Right atrium auricular region (tissue), 2 donors: ENCODE measurements around the gene EIF2D. TPM values are rescaled to one million over a fixed set of nuclear protein-coding genes. Genes with fewer than 3 reads are reported as not detected.

ENCODE experiments used
- DNase-seq: peaks from one replicate; pipeline ENCODE4 v3.0.0-alpha.2; 2019; ENCODE audit warnings: low spot score
- H3K27ac ChIP-seq, 2 donors: fragments of 200-600 bp; sonication (generic); 1 replicate in 1 of 2; 2 replicates in 1 of 2; pipeline ENCODE4 v1.5.1; 2016 to 2019
- H3K27me3 ChIP-seq, 2 donors: fragments of 200-600 bp; sonication (generic); one replicate each; pipeline versions ENCODE4 v1.5.1 to v1.6.0; 2017 to 2019
- H3K36me3 ChIP-seq: fragments of 200-600 bp; sonication (generic); one replicate; pipeline ENCODE4 v1.5.1; 2016
- H3K4me1 ChIP-seq, 2 donors: fragments of 200-600 bp; sonication (generic); one replicate each; pipeline versions ENCODE4 v1.5.1 to v1.6.0; 2017 to 2019
- H3K4me3 ChIP-seq, 2 donors: fragments of 200-600 bp; sonication (generic); 1 replicate in 1 of 2; 2 replicates in 1 of 2; pipeline ENCODE4 v1.5.1; 2017 to 2019; ENCODE audit warnings: mild to moderate bottlenecking in 1 of 2, moderate library complexity in 1 of 2
- H3K9me3 ChIP-seq, 2 donors: fragments of 200-600 bp; sonication (generic); one replicate each; pipeline ENCODE4 v1.5.1; 2019
- CTCF ChIP-seq, 2 donors: fragments of 200-600 bp; sonication (generic); IDR thresholded peaks; one replicate each; pipeline ENCODE4 v1.5.1; 2019; ENCODE audit warnings: antibody characterized with exemption in 2 of 2
- total RNA-seq, 2 donors: library from RNA; depleted of rRNA; stranded (reverse); fragments of >200 nt; gene quantifications; one replicate each; pipeline ENCODE4 v1.1.0, GENCODE V29; 2016

EIF2D gene
- total RNA-seq, 2 donors from 2014 or later: 21.7 to 30.4 TPM

- no peaks in the 10 kb centered on the region for H3K36me3 ChIP-seq
- no peak for TF ChIP-seq CTCF (IDR thresholded peaks at IDR 0.05)
- no peak for DNase-seq
- H3K4me3 ChIP-seq: no peak overlapping the region
- no peaks in the 10 kb centered on the region for H3K27me3 ChIP-seq
- no peak overlapping the region for H3K27ac ChIP-seq
- H3K4me1 ChIP-seq: peaks cover 0 to 10% of the 10 kb centered on the region in 2 donors
- no peaks in the 10 kb centered on the region for H3K9me3 ChIP-seq
Observed at GRCh38 chr1:206570529-206570928, 41.7 kb downstream of the EIF2D start.

GRCh38 chr1:206569556-206569955 is 42.7 kb downstream of the EIF2D start:
- H3K27ac ChIP-seq: no peak overlapping the region
- no peak for TF ChIP-seq CTCF (IDR thresholded peaks at IDR 0.05)
- no peaks in the 10 kb centered on the region for H3K36me3 ChIP-seq
- no peaks in the 10 kb centered on the region for H3K9me3 ChIP-seq
- no peaks in the 10 kb centered on the region for H3K4me1 ChIP-seq
- no peaks in the 10 kb centered on the region for H3K27me3 ChIP-seq
- no peak for DNase-seq
- H3K4me3 ChIP-seq: no peak overlapping the region

GRCh38 chr1:206568779-206569352 is 43.4 kb downstream of the EIF2D start:
- no peak for TF ChIP-seq CTCF (IDR thresholded peaks at IDR 0.05)
- DNase-seq: no peak
- Histone ChIP-seq H3K9me3 (no peaks in the 10 kb centered on the region), H3K4me3 (no peak overlapping the region), H3K27ac (no peak overlapping the region), H3K4me1 (peaks cover 0 to 7% of the 10 kb centered on the region in 2 donors), H3K27me3 (no peaks in the 10 kb centered on the region), H3K36me3 (no peaks in the 10 kb centered on the region)

- Histone ChIP-seq H3K27me3 (no peaks in the 10 kb centered on the region), H3K4me1 (peaks cover 0 to 13% of the 10 kb centered on the region in 2 donors), H3K27ac (no peak overlapping the region), H3K9me3 (no peaks in the 10 kb centered on the region), H3K36me3 (no peaks in the 10 kb centered on the region), H3K4me3 (no peak overlapping the region)
- DNase-seq: no peak
- no peak for TF ChIP-seq CTCF (IDR thresholded peaks at IDR 0.05)
Observed at GRCh38 chr1:206568256-206568655, 44.0 kb downstream of the EIF2D start.

GRCh38 chr1:206566999-206567398 is 45.3 kb downstream of the EIF2D start:
- TF ChIP-seq CTCF (IDR thresholded peaks at IDR 0.05): no peak
- Histone ChIP-seq H3K27me3 (no peaks in the 10 kb centered on the region), H3K4me3 (no peak overlapping the region), H3K27ac (no peak overlapping the region), H3K36me3 (peaks cover 4% of the 10 kb centered on the region), H3K9me3 (no peaks in the 10 kb centered on the region), H3K4me1 (peaks cover 0 to 15% of the 10 kb centered on the region in 2 donors)
- DNase-seq: no peak

- TF ChIP-seq CTCF (IDR thresholded peaks at IDR 0.05): no peak
- Histone ChIP-seq H3K27ac (no peak overlapping the region), H3K4me3 (no peak overlapping the region), H3K36me3 (peaks cover 5% of the 10 kb centered on the region), H3K4me1 (peaks cover 0 to 15% of the 10 kb centered on the region in 2 donors), H3K27me3 (no peaks in the 10 kb centered on the region), H3K9me3 (no peaks in the 10 kb centered on the region)
- no peak for DNase-seq
Observed at GRCh38 chr1:206565995-206566394, 46.3 kb downstream of the EIF2D start.
